ENCODE measurements around the gene CCNA2.

The CCNA2 gene

DNA sequence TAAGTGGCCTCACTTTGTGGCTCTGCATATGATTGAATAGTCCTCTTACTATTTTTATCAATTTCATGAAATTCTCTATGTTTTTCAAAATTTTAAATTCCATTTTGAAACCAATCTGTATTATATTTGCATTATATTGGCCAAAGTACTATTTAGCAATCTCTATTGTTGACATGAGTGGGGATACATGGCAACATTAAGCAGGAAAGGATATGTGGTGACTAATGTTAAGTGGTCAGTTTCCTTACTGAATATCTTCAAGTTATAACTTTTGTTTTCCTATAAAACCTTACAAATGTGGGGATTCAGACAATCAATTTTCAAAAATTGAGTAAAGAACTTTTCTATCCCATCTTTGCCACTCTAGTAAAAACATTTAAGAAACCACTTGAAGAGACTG is 36.4 kb upstream of the CCNA2 start:
- no peaks in the 10 kb centered on the region for H3K36me3 ChIP-seq (ENCODE audit: control insufficient read depth, insufficient read depth, low read length)

DNA sequence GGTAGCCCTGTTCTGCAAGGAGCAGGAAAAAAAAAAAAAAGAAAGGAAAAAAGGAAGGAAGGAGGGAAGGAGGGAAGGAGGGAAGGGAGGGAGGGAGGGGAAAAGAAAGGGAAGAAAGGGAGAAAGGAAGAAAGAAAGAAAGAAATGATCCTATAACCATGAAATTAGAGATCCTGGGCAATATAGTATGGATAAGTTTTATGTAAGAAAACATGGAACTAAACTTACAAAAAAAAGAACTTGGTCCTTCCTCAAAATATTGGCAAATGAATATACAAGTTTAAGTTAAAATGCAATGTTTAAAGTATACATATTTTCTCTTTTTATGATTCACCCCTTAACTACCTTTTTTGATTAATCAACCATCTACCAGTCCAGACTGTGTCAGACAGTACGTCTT is 27.7 kb upstream of the CCNA2 start:
- H3K4me2 ChIP-seq (ENCODE audit: low read length) = no peak overlapping the region
- no peak overlapping the region for H3K27ac ChIP-seq
- no peaks in the 10 kb centered on the region for H3K36me3 ChIP-seq (ENCODE audit: control insufficient read depth, insufficient read depth, low read length)
- no peaks in the 10 kb centered on the region for H3K79me2 ChIP-seq
- no peaks in the 10 kb centered on the region for H3K4me1 ChIP-seq
- no peak overlapping the region for H3K4me3 ChIP-seq (ENCODE audit: low read depth, low read length)
- H3K9me3 ChIP-seq (ENCODE audit: control insufficient read depth, low read length) = no peaks in the 10 kb centered on the region
- TF ChIP-seq, protein P1, sequence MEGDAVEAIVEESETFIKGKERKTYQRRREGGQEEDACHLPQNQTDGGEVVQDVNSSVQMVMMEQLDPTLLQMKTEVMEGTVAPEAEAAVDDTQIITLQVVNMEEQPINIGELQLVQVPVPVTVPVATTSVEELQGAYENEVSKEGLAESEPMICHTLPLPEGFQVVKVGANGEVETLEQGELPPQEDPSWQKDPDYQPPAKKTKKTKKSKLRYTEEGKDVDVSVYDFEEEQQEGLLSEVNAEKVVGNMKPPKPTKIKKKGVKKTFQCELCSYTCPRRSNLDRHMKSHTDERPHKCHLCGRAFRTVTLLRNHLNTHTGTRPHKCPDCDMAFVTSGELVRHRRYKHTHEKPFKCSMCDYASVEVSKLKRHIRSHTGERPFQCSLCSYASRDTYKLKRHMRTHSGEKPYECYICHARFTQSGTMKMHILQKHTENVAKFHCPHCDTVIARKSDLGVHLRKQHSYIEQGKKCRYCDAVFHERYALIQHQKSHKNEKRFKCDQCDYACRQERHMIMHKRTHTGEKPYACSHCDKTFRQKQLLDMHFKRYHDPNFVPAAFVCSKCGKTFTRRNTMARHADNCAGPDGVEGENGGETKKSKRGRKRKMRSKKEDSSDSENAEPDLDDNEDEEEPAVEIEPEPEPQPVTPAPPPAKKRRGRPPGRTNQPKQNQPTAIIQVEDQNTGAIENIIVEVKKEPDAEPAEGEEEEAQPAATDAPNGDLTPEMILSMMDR (IDR thresholded peaks at IDR 0.05) = no peak
- no peak overlapping the region for H2AFZ ChIP-seq
- no peak overlapping the region for H3K9ac ChIP-seq
- H3K27me3 ChIP-seq (ENCODE audit: control insufficient read depth, insufficient read depth, low read length) = no peaks in the 10 kb centered on the region

More for the DNA sequence above, 36.4 kb upstream of the CCNA2 start:
- no peak overlapping the region for H3K9ac ChIP-seq
- no peak overlapping the region for H3K4me2 ChIP-seq (ENCODE audit: low read length)
- H3K4me1 ChIP-seq = no peaks in the 10 kb centered on the region
- no peak overlapping the region for H2AFZ ChIP-seq
- H3K27ac ChIP-seq = no peak overlapping the region
- H3K79me2 ChIP-seq = no peaks in the 10 kb centered on the region
- no peaks in the 10 kb centered on the region for H3K27me3 ChIP-seq (ENCODE audit: control insufficient read depth, insufficient read depth, low read length)
- TF ChIP-seq, protein P1 (IDR thresholded peaks at IDR 0.05) = no peak
- no peaks in the 10 kb centered on the region for H3K9me3 ChIP-seq (ENCODE audit: control insufficient read depth, low read length)
- H3K4me3 ChIP-seq (ENCODE audit: low read depth, low read length) = no peak overlapping the region

DNA sequence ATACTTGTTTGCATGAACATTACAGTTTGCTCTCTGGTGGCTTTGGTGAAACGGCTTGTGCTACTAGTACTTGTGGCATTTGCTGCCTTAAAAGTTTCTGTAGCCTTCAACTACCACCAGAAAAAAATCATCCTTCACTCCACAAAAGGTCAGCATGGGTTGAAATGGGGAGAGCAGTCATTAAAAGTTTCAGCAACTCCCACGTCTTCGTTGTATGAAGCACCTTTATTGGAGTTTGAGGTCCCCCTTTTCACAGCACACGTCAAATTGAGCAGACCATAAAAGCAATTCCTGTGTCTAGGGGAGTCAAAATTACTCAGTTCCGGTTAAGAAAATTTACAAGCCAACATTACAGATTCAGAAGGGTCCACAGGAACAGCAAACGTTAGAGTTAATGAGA is 23.0 kb upstream of the CCNA2 start:
- no peaks in the 10 kb centered on the region for H3K9me3 ChIP-seq (ENCODE audit: control insufficient read depth, low read length)
- TF ChIP-seq, protein P1 (IDR thresholded peaks at IDR 0.05) = no peak
- H3K9ac ChIP-seq = no peak overlapping the region
- H3K4me2 ChIP-seq (ENCODE audit: low read length) = no peak overlapping the region
- H3K27me3 ChIP-seq (ENCODE audit: control insufficient read depth, insufficient read depth, low read length) = no peaks in the 10 kb centered on the region
- H2AFZ ChIP-seq = no peak overlapping the region
- H3K4me3 ChIP-seq (ENCODE audit: low read depth, low read length) = no peak overlapping the region
- H3K79me2 ChIP-seq = no peaks in the 10 kb centered on the region
- H3K4me1 ChIP-seq = no peaks in the 10 kb centered on the region
- H3K36me3 ChIP-seq (ENCODE audit: control insufficient read depth, insufficient read depth, low read length) = no peaks in the 10 kb centered on the region
- no peak overlapping the region for H3K27ac ChIP-seq

DNA sequence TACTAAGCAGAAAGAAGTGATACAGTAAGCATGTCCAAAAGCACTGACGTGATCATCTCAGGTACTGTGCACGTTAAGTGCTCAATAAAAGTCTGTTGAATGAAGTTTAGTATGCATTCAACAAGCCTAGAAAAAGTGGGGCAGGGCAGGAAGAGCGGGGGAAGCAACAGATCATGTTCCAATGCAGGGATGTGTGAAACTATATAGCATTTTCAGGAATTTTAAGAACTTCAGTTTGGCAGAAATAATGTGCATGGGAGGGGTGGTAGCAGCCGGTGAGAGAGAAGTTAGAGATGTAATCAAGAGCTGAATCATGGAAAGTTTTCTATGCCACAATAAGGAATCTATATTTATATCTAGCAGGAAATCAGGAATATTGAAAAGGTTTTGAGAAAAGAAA is 19.2 kb upstream of the CCNA2 start:
- Histone ChIP-seq H3K4me1 (no peaks in the 10 kb centered on the region), H3K36me3 (ENCODE audit: control insufficient read depth, insufficient read depth, low read length) (no peaks in the 10 kb centered on the region), H3K9ac (no peak overlapping the region), H3K79me2 (no peaks in the 10 kb centered on the region), H3K27me3 (ENCODE audit: control insufficient read depth, insufficient read depth, low read length) (no peaks in the 10 kb centered on the region), H3K9me3 (ENCODE audit: control insufficient read depth, low read length) (no peaks in the 10 kb centered on the region), H3K4me3 (ENCODE audit: low read depth, low read length) (no peak overlapping the region), H3K4me2 (ENCODE audit: low read length) (no peak overlapping the region), H2AFZ (no peak overlapping the region), H3K27ac (no peak overlapping the region)
- TF ChIP-seq, protein P1 (IDR thresholded peaks at IDR 0.05) = no peak

DNA sequence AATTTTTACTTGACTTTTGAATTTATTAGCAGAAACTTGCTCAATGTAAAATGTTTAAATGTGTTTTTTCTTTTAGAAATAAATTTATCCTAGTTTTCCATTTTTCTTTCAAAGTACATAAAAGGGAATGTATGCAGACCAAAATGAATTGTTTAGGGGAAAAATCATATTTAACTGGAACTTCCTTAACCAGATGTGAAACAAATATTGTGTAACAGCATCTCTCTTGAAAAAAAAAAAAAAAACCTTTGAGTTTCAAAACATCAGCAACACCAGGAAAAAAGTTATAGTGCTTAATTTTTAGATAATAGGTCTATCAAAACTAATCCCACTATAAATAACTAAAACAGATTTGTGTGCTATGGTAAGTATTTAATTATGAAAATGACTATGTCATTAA is 14.5 kb upstream of the CCNA2 start:
- Histone ChIP-seq H3K9me3 (ENCODE audit: control insufficient read depth, low read length) (no peaks in the 10 kb centered on the region), H3K27ac (no peak overlapping the region), H3K27me3 (ENCODE audit: control insufficient read depth, insufficient read depth, low read length) (no peaks in the 10 kb centered on the region), H3K4me3 (ENCODE audit: low read depth, low read length) (no peak overlapping the region), H3K36me3 (ENCODE audit: control insufficient read depth, insufficient read depth, low read length) (no peaks in the 10 kb centered on the region), H3K79me2 (no peaks in the 10 kb centered on the region), H3K4me2 (ENCODE audit: low read length) (no peak overlapping the region), H3K4me1 (no peaks in the 10 kb centered on the region), H2AFZ (no peak overlapping the region), H3K9ac (no peak overlapping the region)
- TF ChIP-seq, protein P1 (IDR thresholded peaks at IDR 0.05) = no peak

All from parathyroid adenoma (tissue), 2 donors.